DMS153 treated with DMSO at 0.1 percent for 48 hours (cell line): Measurements from ENCODE around the gene PLEKHG2.

ENCODE experiments used
- DNase-seq: peaks from one replicate; lab custom pipeline; 2025; ENCODE audit not compliant: unreplicated experiment; lab: John Stamatoyannopoulos, UW

The PLEKHG2 gene

DNA sequence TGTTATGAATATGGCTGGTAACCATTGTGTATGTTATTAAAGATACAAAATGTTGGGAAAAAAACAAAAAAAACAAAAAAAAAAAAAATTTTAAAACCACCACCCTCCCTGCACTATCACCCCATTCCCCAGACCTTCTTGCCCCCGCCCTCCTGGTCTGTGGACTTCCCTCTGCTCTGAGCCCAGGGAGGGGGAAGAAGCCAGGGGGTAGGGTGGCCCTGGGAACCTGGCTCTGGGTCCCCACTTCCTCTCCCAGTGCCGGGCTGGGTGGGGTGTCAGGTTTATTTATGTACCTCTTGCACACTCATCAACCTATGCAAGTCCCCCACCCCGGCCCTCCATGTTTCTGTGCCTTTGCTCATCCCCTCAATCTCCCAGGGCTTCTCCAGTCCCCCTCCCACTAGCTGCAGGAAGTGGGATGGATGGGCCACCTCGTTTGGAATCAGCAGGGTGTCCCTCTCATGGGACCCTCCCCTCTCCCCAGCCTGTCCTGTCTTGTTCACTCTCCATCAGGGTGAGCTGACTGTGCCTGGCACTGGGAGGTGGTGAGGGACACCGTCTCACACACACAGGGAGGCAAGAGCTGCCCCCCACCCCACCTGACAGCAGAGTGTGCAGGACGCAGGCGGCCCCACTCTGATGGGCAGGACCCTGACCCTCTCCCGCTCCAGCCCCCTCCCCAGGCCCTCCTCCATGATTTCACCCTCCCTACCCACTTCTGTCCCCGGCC, 27.5 kb upstream of the PLEKHG2 start:
- no peak for DNase-seq

DNA sequence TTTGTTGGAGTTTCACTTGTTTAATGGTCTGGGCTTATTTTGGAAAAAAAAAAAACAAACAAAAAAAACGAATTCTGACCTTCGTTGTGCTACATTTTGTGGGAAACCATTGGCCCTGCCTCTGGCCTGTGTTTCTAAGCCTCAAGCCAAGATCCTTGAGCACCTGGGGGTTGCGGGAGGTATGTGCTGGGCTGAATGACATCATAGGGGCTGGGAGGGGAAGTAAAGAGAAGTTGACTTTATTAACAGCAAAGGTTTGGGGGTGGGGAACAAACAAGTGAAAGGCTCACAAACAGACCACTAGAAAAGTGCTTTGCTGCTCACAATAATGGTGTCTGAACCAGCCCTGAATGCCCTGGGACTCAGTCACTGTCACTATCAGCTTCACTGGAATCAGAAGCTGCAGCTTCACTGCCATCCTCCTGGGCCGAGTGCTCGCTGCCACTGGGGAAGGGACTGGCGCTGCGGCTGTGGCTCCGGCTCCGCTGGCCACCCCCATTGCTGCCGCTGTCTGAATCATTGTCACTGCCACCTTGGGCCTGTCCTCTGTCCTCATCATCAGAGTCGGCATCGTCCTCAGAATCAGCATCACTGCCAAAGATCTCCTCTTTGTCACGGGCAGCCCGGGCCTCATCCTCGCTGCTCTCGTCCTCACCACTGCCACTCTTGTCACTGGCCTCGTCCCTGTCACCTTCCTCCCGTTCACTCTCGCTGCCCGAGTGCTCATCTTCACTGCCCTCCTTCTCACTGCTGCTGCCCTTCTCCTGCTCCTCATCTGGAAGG, 26.6 kb upstream of the PLEKHG2 start:
- DNase-seq, result no peak

DNA sequence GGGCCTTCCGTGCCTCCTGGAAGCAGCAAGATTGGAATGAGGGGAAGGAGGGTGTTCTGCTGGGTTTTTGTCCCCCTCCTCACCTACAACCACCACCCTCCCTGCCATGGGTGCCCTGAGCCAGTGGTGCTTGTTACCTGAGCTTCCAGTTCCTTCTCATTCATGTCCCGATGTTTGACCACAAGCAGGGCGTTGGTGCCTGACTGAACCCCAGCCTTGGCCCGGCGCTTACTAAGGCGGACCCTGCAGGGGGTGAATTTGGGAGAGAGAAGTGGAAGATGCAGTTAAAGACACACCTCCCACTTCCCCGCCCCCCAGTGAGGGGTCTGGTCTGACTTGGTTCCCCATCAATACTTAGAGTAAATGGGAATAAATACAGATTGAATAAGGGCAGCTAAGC, 25.9 kb upstream of the PLEKHG2 start:
- no peak for DNase-seq

DNA sequence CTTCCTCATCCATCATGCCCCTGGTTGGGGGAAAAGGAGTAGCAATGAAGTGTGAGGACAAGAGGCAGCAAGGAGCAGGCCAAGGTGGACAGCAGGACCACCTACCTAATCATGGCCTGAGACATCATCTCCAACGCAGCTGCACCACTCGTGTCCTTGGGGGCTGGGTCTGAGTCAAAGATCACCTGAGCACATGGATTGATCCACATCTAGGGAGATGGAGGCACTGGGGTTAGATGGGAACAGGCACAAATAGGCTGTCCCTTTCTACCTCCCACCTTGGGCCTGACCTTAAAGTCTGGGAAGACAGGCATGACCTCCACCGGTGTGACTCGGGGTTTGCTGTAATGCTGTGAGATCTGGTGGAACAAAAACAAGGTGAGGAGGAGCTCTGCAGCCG, 23.8 kb upstream of the PLEKHG2 start:
- no peak for DNase-seq

DNA sequence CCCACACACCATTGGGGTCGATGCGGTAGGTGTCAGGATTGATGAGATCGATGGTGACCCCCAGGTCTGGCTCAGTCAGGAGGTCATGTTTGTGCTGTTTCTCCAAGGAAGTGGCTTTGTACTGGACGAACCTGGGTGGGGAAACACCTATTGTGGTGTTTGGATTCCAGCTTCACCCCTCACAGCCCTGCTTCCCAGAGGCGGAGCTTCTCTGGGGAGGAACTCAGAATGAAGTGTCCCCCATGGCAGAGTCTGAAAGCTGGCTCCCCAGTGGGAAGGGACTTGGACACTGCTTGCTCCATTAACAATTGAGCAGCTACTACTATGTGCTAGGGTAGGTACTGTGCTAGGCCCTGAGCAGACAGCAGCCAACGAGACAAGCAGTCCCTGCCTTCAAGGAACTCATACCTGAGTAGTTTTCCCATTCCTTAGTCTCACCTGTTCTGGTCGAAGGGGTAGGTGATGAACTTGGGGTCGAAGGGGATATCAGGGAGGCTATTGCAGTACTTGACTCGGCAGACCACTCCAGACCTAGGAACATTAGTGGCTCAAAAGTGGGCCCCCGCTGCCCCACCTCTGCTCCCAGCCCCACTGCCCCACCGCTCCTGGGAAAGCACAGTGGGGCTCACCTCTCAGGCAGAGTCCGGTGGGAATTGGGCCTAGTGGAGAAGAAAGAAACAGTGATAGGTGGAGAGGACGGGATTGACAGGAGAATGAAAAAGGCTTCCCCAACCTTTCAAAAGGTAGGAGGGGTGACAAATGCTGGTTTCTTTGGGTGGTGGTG, 22.6 kb upstream of the PLEKHG2 start:
- no peak for DNase-seq

DNA sequence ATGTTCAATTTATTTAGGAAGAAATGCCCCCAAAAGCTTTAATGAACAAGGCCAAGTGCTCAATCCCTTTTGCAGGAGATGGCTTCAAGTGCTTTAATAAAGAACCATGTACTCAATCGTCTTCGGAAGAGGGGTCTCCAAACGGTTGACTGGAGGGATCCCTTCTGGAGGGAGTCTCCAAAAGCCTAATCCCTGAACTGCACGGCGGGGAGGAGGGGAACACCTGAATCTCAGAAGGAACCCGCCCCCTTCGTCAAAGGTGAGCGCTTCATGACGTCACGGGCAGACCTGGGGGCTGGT, 22.1 kb upstream of the PLEKHG2 start:
- DNase-seq, result peak; percentile 30

DNA sequence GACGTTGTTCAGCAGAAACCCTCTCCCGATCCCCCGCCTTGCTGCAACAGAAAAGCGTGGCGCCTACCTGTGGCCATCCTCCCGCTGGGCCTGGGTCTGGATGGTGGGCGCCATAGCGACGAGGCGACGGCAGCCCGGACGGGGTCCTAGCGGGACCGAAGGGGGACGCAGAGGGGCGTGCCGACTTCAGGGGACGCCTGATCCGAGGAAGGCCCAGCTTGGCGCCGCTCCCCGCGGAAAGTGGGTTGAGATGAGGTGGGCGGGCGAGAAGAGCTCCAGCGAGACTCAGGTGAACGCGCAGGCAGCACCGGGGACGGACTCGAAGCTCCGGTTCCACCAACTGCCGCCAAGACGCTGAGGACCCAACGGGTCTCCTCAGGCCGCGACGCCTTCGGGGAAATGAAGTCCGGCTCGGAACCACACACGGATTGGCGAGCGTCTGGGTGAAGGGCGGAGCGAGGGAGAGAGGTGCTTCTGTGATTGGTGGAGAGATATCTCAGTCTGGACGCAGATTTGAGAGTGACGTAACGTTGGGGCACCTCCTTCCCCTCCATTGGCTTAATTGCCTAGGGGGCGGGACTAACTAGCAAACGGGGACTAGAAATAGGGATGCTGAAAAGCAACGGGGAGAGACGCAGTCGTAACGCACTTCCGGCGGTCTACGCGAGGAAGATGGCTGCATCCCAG, 21.6 kb upstream of the PLEKHG2 start, which contains the start of the genes MED29 and PAF1:
MED29 (plus strand) TSS at position 628 of the 687 bp plus-strand sequence; CDS start at position 673, 45 bp downstream.
PAF1 (minus strand) TSS at position 356 of the 687 bp plus-strand sequence; CDS start at position 114, 242 bp downstream.
- peak; percentile 98 for DNase-seq

DNA sequence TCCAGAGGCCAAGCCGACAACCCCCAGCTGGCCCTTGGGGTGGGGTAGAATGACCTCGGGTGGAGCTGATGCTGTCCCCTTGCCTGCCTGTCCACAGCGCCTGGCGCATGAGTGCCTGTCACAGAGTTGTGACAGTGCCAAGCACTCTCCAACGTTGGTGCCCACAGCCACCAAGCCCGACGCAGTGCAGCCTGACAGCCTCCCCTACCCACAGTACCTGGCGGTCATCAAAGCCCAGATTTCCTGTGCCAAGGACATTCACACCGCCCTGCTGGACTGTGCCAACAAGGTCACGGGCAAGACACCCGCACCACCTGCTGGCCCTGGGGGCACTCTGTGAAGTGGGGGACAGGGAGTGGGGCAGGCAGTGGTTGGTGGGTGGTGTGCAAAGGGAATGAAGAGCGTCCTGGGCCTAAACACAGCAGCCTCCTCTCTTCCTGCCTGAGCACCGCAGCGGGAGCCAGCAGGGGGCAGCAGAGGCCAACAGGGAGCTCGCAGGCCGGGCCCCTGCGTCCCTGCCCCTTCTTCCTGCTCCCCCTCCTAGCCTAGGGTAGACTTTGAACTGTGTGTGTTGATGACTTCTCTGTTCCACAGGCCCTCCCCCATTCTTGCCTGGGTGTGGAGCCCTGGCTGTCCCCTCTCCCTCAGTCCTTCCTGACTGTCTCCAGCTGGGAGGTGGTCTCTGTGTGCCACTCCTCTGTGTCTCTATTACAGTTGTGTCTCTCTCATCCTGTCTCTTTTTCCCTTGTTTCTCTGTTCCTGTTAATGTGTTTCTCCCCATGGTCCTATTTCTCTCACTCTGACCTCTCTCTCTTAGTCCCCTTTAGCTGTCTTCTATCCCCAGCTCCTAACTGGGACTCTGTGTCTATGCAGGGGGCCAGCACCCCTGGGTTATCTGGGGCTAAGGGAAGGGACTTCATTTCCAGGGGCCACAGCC, 14.8 kb upstream of the PLEKHG2 start:
- peak; percentile 78 for DNase-seq

DNA sequence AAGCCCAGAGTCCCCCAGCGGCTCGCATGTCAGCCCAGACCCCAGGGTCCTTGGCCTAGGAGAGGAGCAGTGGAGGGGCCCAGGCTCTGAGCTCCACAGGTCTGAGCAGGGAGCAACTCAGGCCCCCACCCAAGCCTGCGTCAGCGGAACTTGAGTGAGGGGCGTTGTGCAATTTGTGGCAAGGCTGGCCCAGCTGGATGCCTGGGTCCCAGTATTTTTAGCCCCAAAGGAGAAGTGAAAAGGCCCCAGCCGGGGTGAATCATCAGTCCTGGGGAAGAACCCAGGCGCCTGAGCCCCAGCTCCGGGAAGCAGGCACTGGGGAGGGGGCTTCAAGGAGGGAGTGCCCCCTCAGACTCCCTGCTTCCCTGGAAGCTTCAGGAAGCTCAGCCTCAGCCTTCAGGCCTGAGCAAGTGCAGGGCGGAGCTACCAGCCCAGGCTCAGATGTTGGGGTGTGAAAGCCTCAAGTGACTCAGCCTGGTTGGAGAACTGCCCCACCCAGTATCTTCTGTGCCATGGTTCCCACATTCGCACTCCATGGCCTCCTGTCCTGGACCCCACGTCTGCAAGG, 14.1 kb upstream of the PLEKHG2 start:
- DNase-seq, result no peak

DNA sequence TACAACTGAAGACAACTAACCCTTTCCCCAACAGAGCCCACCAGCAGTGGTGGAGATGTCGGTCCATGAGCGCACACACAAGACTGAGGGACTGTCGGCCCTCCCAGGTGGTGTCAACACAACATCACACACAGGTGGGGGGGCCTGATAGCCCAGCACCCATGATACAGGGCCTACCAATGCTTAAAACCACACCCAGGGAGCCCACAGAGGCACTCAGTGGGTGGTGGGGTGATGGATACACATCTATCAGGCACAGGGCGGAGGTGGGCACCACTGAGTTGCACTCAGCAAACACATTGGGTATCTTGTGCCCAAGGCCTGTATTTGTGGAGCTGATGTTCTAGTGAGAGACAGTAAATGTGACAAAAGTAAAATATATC, 12.8 kb upstream of the PLEKHG2 start:
- DNase-seq, result no peak

DNA sequence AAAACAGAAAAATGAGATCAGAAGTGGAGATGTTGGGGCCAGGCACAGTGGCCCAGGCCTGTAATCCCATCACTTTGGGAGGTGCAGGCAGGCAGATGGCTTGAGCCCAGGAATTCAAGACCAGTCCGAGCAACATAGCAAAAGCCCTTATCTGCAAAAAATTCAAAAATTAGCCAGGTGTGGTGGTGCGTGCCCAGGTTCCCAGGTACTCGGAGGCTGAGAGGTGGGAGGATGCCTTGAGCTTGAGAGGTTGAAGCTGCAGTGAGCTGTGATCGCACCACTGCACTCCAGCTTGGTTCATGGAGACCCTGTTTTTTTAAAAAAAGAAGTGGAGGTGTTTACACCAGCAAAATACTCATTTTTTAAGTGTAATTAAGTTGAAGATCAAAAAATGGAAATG, 12.4 kb upstream of the PLEKHG2 start:
- DNase-seq, result no peak

DNA sequence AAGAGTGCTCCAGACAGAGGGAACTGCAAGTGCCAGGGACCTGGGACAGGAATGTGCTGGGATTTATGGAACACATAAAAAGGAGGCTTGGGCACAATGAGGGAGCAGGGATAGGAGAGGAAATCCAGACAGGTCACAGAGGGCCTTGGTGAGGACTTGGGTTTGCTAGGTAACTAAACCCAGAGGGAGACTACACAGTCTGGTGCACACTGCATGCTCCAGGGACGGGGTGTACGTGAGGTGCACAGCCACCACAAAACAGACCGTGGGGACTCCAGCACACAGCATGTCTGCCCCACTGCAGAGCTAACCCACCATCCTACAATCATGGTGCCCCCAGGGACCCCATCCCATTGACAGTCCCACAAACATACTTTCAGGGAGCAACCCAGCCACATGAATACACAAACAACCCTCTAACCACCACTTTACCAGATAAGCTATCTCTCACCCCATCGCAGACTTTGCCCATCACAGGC, 11.4 kb upstream of the PLEKHG2 start:
- no peak for DNase-seq

DNA sequence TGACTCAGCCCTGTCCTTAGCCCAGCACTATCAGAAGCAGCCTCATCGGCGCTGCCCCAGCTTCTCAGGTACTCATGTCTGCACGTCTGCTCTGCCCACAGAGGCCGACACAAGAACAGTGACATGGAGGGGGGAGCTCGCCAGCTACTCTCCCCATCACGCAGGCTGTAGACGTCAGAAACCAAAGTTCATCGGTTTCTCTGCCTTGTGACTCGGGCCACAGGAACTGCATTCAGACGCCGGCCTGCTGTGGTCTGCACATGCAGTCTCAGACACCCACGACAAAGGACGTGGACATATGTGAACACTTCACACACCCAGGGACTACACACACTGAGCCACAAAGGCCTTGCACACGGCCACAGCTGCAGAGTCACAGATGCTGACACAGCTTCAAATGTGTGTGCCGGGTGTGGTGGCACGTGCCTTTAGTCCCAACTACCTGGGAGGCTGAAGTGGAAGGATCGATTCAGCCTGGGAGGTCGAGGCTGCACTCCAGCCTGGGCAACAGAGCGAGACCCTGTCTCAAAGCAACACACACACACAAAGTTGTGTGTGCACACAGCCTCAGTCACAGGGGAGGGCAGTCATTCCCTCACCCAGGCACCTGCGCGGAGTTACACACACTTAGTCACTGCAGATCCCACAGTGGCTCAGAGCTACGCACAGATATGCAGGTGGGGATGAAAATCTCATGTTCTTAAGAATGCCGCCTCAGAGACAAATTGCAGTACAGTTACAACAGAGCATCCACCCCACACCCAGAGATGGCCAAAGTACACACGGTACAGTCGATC, 10.7 kb upstream of the PLEKHG2 start:
- no peak for DNase-seq

DNA sequence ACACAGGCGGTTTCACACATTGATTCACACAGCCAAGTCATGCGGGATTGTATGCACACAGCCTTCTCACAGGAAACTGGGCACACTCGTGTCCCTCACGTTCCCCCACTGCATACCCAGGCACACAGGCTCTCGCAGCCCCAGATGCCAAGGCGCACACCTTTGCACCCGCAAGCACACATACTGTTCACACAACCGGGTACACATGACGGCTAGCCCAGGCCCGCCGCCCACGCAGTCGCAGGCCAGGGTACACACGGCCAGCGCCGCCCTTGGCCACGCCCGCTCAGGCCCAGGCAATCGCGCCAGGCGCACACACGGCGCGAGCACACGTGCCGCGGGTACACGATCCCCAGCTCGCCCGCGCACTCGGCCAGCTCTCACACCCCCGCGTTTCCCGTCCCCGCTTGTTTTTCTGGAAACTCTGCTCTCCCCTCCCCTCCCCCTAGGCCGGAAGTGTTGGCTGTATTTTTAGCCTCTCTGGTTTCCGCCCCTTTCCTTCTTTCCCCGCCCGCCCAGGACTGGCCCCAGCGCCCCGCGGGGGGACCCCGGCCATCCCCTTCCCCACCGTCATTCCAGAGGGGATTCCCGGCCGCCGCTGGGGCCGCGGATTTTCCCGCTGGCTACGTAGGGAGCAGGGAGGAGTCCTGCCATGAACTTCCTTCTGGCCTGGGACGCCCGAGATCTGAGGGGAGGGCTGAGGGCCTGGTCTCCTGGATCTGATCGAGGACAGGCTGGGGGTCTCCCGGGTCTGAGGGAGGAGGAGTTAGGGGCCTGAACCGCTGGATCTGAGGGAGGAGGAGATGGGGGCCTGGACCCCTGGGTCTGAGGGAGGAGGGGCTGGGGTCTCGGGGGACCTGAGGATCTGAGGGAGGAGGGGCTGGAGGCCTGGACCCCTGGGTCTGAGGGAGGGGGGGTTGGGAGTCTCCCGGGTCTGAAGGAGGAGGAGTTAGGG, 9.8 kb upstream of the PLEKHG2 start:
- DNase-seq, result peak; percentile 72

DNA sequence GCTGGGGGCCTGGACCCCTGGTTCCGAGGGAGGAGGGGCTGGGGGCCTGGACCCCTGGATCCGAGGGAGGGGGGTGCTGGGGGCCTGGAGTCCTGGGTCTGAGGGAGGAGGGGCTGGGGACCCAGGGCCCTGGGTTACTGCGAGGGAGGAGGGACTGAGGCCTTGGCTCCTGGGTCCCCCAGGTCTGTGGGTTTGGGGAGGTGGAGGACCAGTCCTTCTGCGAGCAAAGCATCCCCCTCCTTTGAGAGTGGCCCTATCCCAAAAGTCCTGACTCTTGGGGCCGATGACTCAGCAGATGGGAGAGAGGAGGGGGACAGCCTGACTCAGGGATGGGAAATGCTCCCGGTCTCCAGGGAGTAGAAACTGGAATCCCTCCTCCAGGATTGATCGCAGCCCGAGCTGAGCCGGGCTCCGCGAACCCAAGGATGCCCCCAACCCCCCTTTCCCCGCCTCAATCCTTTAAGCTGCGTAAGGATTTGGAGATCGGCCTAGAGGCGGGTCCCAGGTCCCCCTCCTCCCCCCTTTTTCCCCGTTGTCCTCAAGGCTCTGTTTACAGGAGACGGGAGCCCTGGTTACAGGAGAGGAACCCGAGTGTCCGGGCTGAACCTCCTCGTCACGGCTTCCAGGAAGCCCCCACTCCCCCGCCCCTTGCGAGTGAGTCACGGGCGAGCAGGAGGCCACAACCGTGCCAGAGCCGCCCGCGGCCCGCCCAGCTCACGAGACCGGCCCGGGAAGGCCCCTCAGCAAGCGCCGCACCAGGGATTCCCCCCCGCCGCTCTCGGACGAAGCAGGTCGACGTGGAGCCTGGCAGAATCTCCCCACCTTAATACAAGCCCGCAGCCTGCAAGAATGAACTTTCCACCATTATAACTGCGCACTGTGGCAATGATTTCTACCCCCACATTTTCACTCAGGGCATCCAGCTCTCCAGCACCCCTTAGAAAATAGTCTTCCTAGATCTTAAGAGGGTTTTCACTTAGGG, 8.8 kb upstream of the PLEKHG2 start:
- peak; percentile 52 for DNase-seq

DNA sequence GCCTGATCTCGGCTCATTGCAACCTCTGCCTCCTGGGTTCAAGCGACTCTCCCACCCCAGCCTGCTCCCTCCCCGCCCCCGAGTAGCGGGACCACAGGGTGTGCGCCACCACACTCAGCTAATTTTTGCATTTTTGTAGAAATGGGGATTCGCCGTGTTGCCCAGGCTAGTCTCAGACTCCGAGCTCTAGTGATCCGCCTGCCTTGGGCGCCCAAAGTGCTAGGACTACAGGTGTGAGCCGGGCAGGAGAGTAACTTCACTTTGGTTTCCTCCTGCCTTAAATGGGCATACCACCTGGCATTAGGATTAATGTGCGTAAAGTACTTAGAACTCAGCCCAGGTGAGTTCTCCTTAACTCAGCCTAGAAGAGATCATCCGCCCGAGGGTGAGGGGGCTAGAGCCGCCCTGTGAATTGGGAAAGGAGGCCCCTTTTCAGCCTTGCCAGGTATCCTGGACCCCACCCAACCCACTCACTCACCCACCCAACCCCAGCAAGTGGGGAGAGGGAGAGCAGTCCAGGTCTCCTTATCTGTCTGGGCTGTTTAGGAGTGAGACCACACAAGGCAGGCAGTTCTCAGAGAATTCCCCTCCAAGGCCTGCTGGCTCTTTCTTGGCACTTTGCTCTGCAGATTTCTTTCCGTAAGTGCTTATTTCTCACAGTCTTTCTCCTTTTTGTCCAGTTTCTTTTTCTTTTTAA, 7.1 kb upstream of the PLEKHG2 start:
- no peak for DNase-seq
